DMS79 treated with DMSO at 0.1 percent for 48 hours (cell line): ENCODE results near the gene FOXD4L3.
"Not testable (repeated sequence)": the region's sequence is repeated elsewhere in the genome, so short reads cannot be mapped to it uniquely, and the experiment has no call there.

Experiments
- DNase-seq: peaks from one replicate; lab custom pipeline; 2025; lab: John Stamatoyannopoulos, UW

FOXD4L3 gene

DNA sequence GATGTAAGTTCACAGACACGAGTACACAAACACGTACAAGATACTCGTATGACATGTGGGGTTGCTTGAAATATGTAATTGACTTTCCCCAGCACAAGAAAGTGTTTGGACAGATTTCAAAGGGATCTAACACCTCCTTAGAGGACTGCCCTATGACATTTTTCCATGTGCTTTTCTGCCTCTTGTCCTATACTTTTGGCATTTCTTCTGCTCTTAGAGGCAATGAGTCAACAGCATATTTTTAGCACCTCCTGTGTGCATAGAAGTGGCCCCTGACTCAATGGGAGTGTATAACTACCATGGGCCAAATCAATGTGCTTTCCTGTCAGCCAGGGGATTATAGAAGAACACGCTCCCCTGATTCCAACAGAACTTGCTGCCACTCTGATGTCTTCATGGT lies 49.0 kb downstream of the FOXD4L3 start:
- DNase-seq, result not testable (repeated sequence)
